ENCODE measurements around the gene TTC12. TPM values are rescaled to one million over a fixed set of nuclear protein-coding genes. Genes with fewer than 3 reads are reported as not detected.
A peak's percentile ranks its signal among the peaks of the same experiment; 100 is the strongest.

Gene TTC12
- total and polyA plus RNA-seq, 10 of the 15 experiments (the other 5 are each of a cell fraction or from before 2014, with no cell fraction given), result 3.7 to 14.0 (median 8.1) TPM

GRCh38 chr11:113314389-113315301 lies at the start of gene TTC12 (continued):
- TF ChIP-seq, protein P1, sequence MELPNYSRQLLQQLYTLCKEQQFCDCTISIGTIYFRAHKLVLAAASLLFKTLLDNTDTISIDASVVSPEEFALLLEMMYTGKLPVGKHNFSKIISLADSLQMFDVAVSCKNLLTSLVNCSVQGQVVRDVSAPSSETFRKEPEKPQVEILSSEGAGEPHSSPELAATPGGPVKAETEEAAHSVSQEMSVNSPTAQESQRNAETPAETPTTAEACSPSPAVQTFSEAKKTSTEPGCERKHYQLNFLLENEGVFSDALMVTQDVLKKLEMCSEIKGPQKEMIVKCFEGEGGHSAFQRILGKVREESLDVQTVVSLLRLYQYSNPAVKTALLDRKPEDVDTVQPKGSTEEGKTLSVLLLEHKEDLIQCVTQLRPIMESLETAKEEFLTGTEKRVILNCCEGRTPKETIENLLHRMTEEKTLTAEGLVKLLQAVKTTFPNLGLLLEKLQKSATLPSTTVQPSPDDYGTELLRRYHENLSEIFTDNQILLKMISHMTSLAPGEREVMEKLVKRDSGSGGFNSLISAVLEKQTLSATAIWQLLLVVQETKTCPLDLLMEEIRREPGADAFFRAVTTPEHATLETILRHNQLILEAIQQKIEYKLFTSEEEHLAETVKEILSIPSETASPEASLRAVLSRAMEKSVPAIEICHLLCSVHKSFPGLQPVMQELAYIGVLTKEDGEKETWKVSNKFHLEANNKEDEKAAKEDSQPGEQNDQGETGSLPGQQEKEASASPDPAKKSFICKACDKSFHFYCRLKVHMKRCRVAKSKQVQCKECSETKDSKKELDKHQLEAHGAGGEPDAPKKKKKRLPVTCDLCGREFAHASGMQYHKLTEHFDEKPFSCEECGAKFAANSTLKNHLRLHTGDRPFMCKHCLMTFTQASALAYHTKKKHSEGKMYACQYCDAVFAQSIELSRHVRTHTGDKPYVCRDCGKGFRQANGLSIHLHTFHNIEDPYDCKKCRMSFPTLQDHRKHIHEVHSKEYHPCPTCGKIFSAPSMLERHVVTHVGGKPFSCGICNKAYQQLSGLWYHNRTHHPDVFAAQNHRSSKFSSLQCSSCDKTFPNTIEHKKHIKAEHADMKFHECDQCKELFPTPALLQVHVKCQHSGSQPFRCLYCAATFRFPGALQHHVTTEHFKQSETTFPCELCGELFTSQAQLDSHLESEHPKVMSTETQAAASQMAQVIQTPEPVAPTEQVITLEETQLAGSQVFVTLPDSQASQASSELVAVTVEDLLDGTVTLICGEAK (IDR thresholded peaks at IDR 0.05; ENCODE audit: borderline replicate concordance), result no peak; the same call in 1 of the 2 replicates
- TF ChIP-seq ZBTB4 (CRISPR knock-in tag; IDR thresholded peaks at IDR 0.05), result no peak
- TF ChIP-seq, protein P2, sequence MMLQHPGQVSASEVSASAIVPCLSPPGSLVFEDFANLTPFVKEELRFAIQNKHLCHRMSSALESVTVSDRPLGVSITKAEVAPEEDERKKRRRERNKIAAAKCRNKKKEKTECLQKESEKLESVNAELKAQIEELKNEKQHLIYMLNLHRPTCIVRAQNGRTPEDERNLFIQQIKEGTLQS (IDR thresholded peaks at IDR 0.05; ENCODE audit: borderline replicate concordance, extremely low read depth, low read depth, low read length), result no peak
- TF ChIP-seq ZNF24 (IDR thresholded peaks at IDR 0.05), result no peak
- TF ChIP-seq RAD51 (IDR thresholded peaks at IDR 0.05), result no peak
- peak; percentile 60 for TF ChIP-seq RUNX3 (IDR thresholded peaks at IDR 0.05; ENCODE audit: low read length)
- TF ChIP-seq, protein P3, sequence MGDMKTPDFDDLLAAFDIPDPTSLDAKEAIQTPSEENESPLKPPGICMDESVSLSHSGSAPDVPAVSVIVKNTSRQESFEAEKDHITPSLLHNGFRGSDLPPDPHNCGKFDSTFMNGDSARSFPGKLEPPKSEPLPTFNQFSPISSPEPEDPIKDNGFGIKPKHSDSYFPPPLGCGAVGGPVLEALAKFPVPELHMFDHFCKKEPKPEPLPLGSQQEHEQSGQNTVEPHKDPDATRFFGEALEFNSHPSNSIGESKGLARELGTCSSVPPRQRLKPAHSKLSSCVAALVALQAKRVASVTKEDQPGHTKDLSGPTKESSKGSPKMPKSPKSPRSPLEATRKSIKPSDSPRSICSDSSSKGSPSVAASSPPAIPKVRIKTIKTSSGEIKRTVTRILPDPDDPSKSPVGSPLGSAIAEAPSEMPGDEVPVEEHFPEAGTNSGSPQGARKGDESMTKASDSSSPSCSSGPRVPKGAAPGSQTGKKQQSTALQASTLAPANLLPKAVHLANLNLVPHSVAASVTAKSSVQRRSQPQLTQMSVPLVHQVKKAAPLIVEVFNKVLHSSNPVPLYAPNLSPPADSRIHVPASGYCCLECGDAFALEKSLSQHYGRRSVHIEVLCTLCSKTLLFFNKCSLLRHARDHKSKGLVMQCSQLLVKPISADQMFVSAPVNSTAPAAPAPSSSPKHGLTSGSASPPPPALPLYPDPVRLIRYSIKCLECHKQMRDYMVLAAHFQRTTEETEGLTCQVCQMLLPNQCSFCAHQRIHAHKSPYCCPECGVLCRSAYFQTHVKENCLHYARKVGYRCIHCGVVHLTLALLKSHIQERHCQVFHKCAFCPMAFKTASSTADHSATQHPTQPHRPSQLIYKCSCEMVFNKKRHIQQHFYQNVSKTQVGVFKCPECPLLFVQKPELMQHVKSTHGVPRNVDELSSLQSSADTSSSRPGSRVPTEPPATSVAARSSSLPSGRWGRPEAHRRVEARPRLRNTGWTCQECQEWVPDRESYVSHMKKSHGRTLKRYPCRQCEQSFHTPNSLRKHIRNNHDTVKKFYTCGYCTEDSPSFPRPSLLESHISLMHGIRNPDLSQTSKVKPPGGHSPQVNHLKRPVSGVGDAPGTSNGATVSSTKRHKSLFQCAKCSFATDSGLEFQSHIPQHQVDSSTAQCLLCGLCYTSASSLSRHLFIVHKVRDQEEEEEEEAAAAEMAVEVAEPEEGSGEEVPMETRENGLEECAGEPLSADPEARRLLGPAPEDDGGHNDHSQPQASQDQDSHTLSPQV (IDR thresholded peaks at IDR 0.05), result no peak
- no peak for TF ChIP-seq BCL11A (IDR thresholded peaks at IDR 0.05; ENCODE audit: low read depth, low read length)
- TF ChIP-seq EZH2 (IDR thresholded peaks at IDR 0.05; ENCODE audit: borderline replicate concordance, control insufficient read depth, low read depth, low read length), result no peak
- peak; percentile 34; the same call in 1 of the 2 replicates for TF ChIP-seq PAX5 (IDR thresholded peaks at IDR 0.05; ENCODE audit: borderline replicate concordance, low read depth, low read length)
- no peak for TF ChIP-seq TCF3 (IDR thresholded peaks at IDR 0.05; ENCODE audit: borderline replicate concordance, insufficient read depth, low read depth, low read length)
- TF ChIP-seq CHD1 (IDR thresholded peaks at IDR 0.05; ENCODE audit: low read depth, low read length), result no peak
- no peak for TF ChIP-seq ZNF274 (IDR thresholded peaks at IDR 0.05; ENCODE audit: insufficient read depth, insufficient read length)
- peak in 1 of 2 experiments; percentile 8; a peak in 1 of 4 replicates for TF ChIP-seq IKZF2 (IDR thresholded peaks at IDR 0.05)
- no peak for TF ChIP-seq SRF (IDR thresholded peaks at IDR 0.05; ENCODE audit: low read depth in 2 of 2, low read length in 2 of 2)
- TF ChIP-seq ESRRA (IDR thresholded peaks at IDR 0.05; ENCODE audit: low read length), result no peak
- TF ChIP-seq DPF2 (IDR thresholded peaks at IDR 0.05), result peak; percentile 57; the same call in 1 of the 2 replicates
